SK-N-SH (cell line): ENCODE data around the gene TAF1A. TPM values are rescaled to one million over a fixed set of nuclear protein-coding genes. Genes with fewer than 3 reads are reported as not detected.

ENCODE experiments used
- CTCF ChIA-PET: fragments of 300-600, 350-600 bp; formaldehyde crosslinking; extraction: SDS; loops from one replicate; lab custom pipeline; 2021; lab: Yijun Ruan, JAX
- POLR2A ChIA-PET: fragments of 350-600 bp; sonication (Branson Sonifier 250); formaldehyde crosslinking; extraction: SDS; loops from one replicate; lab custom pipeline; 2020; ENCODE audit warnings: antibody characterized with exemption, inconsistent platforms; lab: Yijun Ruan, JAX
- DNase-seq: peaks from one replicate; pipeline ENCODE4 v3.0.0; 2012
- H2AFZ ChIP-seq: fragments of 200-600 bp; sonication (generic); 2 replicates; pipeline ENCODE4 v1.8.1; 2016; ENCODE audit warnings: antibody characterized with exemption, mild to moderate bottlenecking, low read depth
- H3F3A ChIP-seq: fragments of 200-600 bp; sonication (generic); replicated peaks from 2 replicates; pipeline ENCODE3; 2016; ENCODE audit warnings: antibody characterized with exemption, mild to moderate bottlenecking; ENCODE audit not compliant: insufficient read depth
- H3K27ac ChIP-seq, 2 experiments: fragments of 200-500 bp in 1 of 2; fragments of 200-600 bp in 1 of 2; sonication (Bioruptor generic) in 1 of 2; sonication (generic), shearing (Covaris generic) in 1 of 2; 2 replicates each; pipeline versions ENCODE4 v1.5.1 to v1.6.1; 2014 to 2016; ENCODE audit warnings: low read depth in 2 of 2, inconsistent platforms in 1 of 2, low read length in 1 of 2, mild to moderate bottlenecking in 1 of 2, mixed read lengths in 1 of 2
- H3K27me3 ChIP-seq: fragments of 200-600 bp; sonication (generic), shearing (Covaris generic); 2 replicates; pipeline ENCODE4 v1.6.1; 2016; ENCODE audit warnings: mixed run types; ENCODE audit not compliant: insufficient read depth
- H3K36me3 ChIP-seq, 2 experiments: fragments of 200-500 bp in 1 of 2; fragments of 200-600 bp in 1 of 2; sonication (Bioruptor generic) in 1 of 2; sonication (generic) in 1 of 2; replicated peaks in 1 of 2; 2 replicates each; pipeline versions ENCODE3 to v1.5.1; 2014 to 2016; ENCODE audit warnings: low read length in 1 of 2, mild to moderate bottlenecking in 1 of 2; ENCODE audit not compliant: insufficient read depth in 2 of 2, control insufficient read depth in 1 of 2
- H3K4me1 ChIP-seq, 2 experiments: fragments of 200-500 bp in 1 of 2; fragments of 200-600 bp in 1 of 2; sonication (Bioruptor generic) in 1 of 2; sonication (generic), shearing (Covaris generic) in 1 of 2; 2 replicates each; pipeline versions ENCODE4 v1.5.1 to v1.6.1; 2014 to 2016; ENCODE audit warnings: low read depth in 1 of 2, low read length in 1 of 2, mixed run types in 1 of 2; ENCODE audit not compliant: insufficient read depth in 2 of 2, control insufficient read depth in 1 of 2
- H3K4me2 ChIP-seq: fragments of 200-600 bp; sonication (generic), shearing (Covaris generic); 2 replicates; pipeline ENCODE4 v1.6.1; 2017; ENCODE audit warnings: mixed run types
- H3K4me3 ChIP-seq, 2 experiments: fragments of 200-500 bp in 1 of 2; fragments of 200-600 bp in 1 of 2; sonication (Bioruptor generic) in 1 of 2; sonication (generic), shearing (Covaris generic) in 1 of 2; 2 replicates each; pipeline versions ENCODE4 v1.5.1 to v1.8.1; 2014 to 2016; ENCODE audit warnings: low read depth in 2 of 2, inconsistent platforms in 1 of 2, low read length in 1 of 2, mild to moderate bottlenecking in 1 of 2, mixed read lengths in 1 of 2, moderate library complexity in 1 of 2
- H3K79me2 ChIP-seq: fragments of 200-600 bp; sonication (generic); 2 replicates; pipeline ENCODE4 v1.8.1; 2017; ENCODE audit warnings: mild to moderate bottlenecking; ENCODE audit not compliant: insufficient read depth
- H3K9ac ChIP-seq: fragments of 200-600 bp; sonication (generic); 2 replicates; pipeline ENCODE4 v1.6.1; 2017; ENCODE audit warnings: mixed run types
- H3K9me2 ChIP-seq: fragments of 200-600 bp; sonication (generic); 2 replicates; pipeline ENCODE4 v1.6.1; 2017; ENCODE audit warnings: mixed run types
- H3K9me3 ChIP-seq: fragments of 200-600 bp; sonication (generic); 2 replicates; pipeline ENCODE4 v1.6.1; 2017; ENCODE audit warnings: mixed run types, mild to moderate bottlenecking, moderate library complexity
- H4K20me1 ChIP-seq: fragments of 200-600 bp; sonication (generic); 2 replicates; pipeline ENCODE4 v1.6.1; 2017; ENCODE audit warnings: mild to moderate bottlenecking, mixed run types; ENCODE audit not compliant: insufficient read depth
- ELF1 ChIP-seq: IDR thresholded peaks from 2 replicates; pipeline ENCODE4 v1.4.0; 2012
- EP300 ChIP-seq, 2 experiments: IDR thresholded peaks; 2 replicates each; pipeline versions ENCODE4 v1.4.0 to v1.6.1; 2012; ENCODE audit warnings: borderline replicate concordance in 1 of 2, low read depth in 1 of 2, low read length in 1 of 2
- EZH2phosphoT487 ChIP-seq: fragments of 200-600 bp; sonication (generic); IDR thresholded peaks from 2 replicates; pipeline ENCODE4 v1.6.1; 2017; ENCODE audit warnings: low read depth, mixed run types, mild to moderate bottlenecking, antibody characterized with exemption, moderate library complexity, borderline replicate concordance
- FOSL2 ChIP-seq: IDR thresholded peaks from 2 replicates; pipeline ENCODE4 v1.4.0; 2012; ENCODE audit warnings: low read depth, mild to moderate bottlenecking, moderate library complexity, borderline replicate concordance
- FOXM1 ChIP-seq: IDR thresholded peaks from 2 replicates; pipeline ENCODE4 v1.4.0; 2012; ENCODE audit warnings: low read depth, mild to moderate bottlenecking
- GABPA ChIP-seq: IDR thresholded peaks from 2 replicates; pipeline ENCODE4 v1.4.0; 2012; ENCODE audit warnings: low read depth, mild to moderate bottlenecking
- JUND ChIP-seq: IDR thresholded peaks from 2 replicates; pipeline ENCODE4 v1.4.0; 2012
- MXI1 ChIP-seq: IDR thresholded peaks from 2 replicates; pipeline ENCODE4 v1.6.1; 2012; ENCODE audit warnings: mild to moderate bottlenecking, low read depth, low read length, improper control_type of control experiment
- NRF1 ChIP-seq: IDR thresholded peaks from 2 replicates; pipeline ENCODE4 v1.6.1; 2012; ENCODE audit warnings: low read depth, mild to moderate bottlenecking, low read length
- RCOR1 ChIP-seq: fragments of 150-350 bp; IDR thresholded peaks from 2 replicates; pipeline ENCODE4 v1.6.1; 2017; ENCODE audit warnings: antibody characterized with exemption, low read length
- RFX5 ChIP-seq: IDR thresholded peaks from 2 replicates; pipeline ENCODE4 v1.6.1; 2012; ENCODE audit warnings: mild to moderate bottlenecking, improper control_type of control experiment, low read length
- TAF1 ChIP-seq: IDR thresholded peaks from 2 replicates; pipeline ENCODE4 v1.6.1; 2012; ENCODE audit warnings: low read depth, mild to moderate bottlenecking, low read length, moderate library complexity, borderline replicate concordance
- TCF12 ChIP-seq: IDR thresholded peaks from 2 replicates; pipeline ENCODE4 v1.4.0; 2012
- whole genome bisulfite sequencing: methylation state at CpG from one replicate; pipeline ENCODE4 v1.1.6; 2017; ENCODE audit warnings: low lambda C conversion rate; 5-methylcytosine and 5-hydroxymethylcytosine counted together
- polyA plus RNA-seq, 3 experiments: library from polyadenylated mRNA; depleted of rRNA; stranded (reverse); fragments of >200 nt; gene quantifications; 2 replicates each; pipeline ENCODE4 v1.2.3, GENCODE V29; 2012
- TF ChIP-seq, protein P1 (sequence below): IDR thresholded peaks from 2 replicates; pipeline ENCODE4 v1.6.1; 2012; ENCODE audit warnings: mild to moderate bottlenecking, low read depth, low read length, moderate library complexity
- TF ChIP-seq, protein P2 (sequence below): fragments of 200-600 bp; sonication (generic); IDR thresholded peaks from 2 replicates; pipeline ENCODE4 v1.6.1; 2017; ENCODE audit warnings: antibody characterized with exemption, mild to moderate bottlenecking, moderate library complexity
- TF ChIP-seq, protein P3 (sequence below): fragments of 150-350 bp; IDR thresholded peaks from 2 replicates; pipeline ENCODE4 v1.6.1; 2016; ENCODE audit warnings: mild to moderate bottlenecking, low read depth, low read length
- TF ChIP-seq, protein P4 (sequence below): fragments of 150-350 bp; IDR thresholded peaks from 2 replicates; pipeline ENCODE4 v1.6.1; 2017; ENCODE audit warnings: antibody characterized with exemption, low read length, low read depth, borderline replicate concordance
- TF ChIP-seq, protein P5 (sequence below): IDR thresholded peaks from 2 replicates; pipeline ENCODE4 v1.4.0; 2012; ENCODE audit warnings: low read depth, borderline replicate concordance

TAF1A gene
- polyA plus RNA-seq, 1 of the 3 experiments (the other 2 are of a cell fraction) = 4.6 TPM

DNA sequence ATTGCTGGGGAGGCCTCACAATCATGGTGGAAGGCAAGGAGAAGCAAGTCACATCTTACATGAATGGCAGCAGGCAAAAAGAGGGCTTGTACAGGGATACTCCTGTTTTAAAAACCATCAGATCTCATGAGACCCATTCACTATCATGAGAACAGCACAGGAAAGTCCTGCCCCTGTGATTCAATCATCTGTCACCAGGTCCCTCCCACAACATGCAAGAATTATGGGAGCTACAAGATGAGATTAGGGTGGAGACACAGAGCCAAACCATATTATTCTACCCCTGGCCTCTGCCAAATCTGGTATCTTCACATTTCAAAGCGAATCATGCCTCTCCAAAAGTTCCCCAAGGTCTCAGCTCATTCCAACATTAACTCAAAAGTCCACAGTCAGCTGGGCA lies 17.0 kb upstream of the TAF1A start:
- WGBS = 77% methylated on average over 1 of the region's 1 CpG
- Histone ChIP-seq H4K20me1 (no peaks in the 10 kb centered on the region), H3K27me3 (no peaks in the 10 kb centered on the region; the same call in 1 of the 2 replicates), H3K27ac (no peak overlapping the region), H3K79me2 (no peaks in the 10 kb centered on the region), H3K4me3 (no peak overlapping the region), H3K9me2 (no peaks in the 10 kb centered on the region), H3K9me3 (no peaks in the 10 kb centered on the region), H3K4me2 (no peak overlapping the region), H2AFZ (no peak overlapping the region), H3K4me1 (no peaks in the 10 kb centered on the region), H3K36me3 (no peaks in the 10 kb centered on the region), H3K9ac (no peak overlapping the region), H3F3A (no peaks in the 10 kb centered on the region)
- ChIA-PET POLR2A (no interaction called here), CTCF (no interaction called here)
- TF ChIP-seq ELF1 = no peak
- no peak for TF ChIP-seq FOSL2
- TF ChIP-seq, protein P1, sequence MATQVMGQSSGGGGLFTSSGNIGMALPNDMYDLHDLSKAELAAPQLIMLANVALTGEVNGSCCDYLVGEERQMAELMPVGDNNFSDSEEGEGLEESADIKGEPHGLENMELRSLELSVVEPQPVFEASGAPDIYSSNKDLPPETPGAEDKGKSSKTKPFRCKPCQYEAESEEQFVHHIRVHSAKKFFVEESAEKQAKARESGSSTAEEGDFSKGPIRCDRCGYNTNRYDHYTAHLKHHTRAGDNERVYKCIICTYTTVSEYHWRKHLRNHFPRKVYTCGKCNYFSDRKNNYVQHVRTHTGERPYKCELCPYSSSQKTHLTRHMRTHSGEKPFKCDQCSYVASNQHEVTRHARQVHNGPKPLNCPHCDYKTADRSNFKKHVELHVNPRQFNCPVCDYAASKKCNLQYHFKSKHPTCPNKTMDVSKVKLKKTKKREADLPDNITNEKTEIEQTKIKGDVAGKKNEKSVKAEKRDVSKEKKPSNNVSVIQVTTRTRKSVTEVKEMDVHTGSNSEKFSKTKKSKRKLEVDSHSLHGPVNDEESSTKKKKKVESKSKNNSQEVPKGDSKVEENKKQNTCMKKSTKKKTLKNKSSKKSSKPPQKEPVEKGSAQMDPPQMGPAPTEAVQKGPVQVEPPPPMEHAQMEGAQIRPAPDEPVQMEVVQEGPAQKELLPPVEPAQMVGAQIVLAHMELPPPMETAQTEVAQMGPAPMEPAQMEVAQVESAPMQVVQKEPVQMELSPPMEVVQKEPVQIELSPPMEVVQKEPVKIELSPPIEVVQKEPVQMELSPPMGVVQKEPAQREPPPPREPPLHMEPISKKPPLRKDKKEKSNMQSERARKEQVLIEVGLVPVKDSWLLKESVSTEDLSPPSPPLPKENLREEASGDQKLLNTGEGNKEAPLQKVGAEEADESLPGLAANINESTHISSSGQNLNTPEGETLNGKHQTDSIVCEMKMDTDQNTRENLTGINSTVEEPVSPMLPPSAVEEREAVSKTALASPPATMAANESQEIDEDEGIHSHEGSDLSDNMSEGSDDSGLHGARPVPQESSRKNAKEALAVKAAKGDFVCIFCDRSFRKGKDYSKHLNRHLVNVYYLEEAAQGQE = no peak
- no peak for TF ChIP-seq TAF1
- TF ChIP-seq, protein P2, sequence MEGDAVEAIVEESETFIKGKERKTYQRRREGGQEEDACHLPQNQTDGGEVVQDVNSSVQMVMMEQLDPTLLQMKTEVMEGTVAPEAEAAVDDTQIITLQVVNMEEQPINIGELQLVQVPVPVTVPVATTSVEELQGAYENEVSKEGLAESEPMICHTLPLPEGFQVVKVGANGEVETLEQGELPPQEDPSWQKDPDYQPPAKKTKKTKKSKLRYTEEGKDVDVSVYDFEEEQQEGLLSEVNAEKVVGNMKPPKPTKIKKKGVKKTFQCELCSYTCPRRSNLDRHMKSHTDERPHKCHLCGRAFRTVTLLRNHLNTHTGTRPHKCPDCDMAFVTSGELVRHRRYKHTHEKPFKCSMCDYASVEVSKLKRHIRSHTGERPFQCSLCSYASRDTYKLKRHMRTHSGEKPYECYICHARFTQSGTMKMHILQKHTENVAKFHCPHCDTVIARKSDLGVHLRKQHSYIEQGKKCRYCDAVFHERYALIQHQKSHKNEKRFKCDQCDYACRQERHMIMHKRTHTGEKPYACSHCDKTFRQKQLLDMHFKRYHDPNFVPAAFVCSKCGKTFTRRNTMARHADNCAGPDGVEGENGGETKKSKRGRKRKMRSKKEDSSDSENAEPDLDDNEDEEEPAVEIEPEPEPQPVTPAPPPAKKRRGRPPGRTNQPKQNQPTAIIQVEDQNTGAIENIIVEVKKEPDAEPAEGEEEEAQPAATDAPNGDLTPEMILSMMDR = no peak
- TF ChIP-seq TCF12 = no peak
- TF ChIP-seq RCOR1 = no peak
- DNase-seq = no peak

GRCh38 chr1:222601257-222601656 lies 11.5 kb upstream of the TAF1A start:
- WGBS = 65% methylated on average over 3 of the region's 3 CpGs
- TF ChIP-seq NRF1 (no peak), FOSL2 (no peak), TAF1 (no peak), EZH2phosphoT487 (no peak), FOXM1 (no peak), JUND (no peak), MXI1 (no peak), EP300 (IDR thresholded peaks at IDR 0.05; ENCODE audit: borderline replicate concordance in 1 of 2, low read depth in 1 of 2, low read length in 1 of 2) (no peak), RFX5 (no peak), GABPA (no peak)
- TF ChIP-seq, protein P3, sequence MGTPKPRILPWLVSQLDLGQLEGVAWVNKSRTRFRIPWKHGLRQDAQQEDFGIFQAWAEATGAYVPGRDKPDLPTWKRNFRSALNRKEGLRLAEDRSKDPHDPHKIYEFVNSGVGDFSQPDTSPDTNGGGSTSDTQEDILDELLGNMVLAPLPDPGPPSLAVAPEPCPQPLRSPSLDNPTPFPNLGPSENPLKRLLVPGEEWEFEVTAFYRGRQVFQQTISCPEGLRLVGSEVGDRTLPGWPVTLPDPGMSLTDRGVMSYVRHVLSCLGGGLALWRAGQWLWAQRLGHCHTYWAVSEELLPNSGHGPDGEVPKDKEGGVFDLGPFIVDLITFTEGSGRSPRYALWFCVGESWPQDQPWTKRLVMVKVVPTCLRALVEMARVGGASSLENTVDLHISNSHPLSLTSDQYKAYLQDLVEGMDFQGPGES = no peak
- TF ChIP-seq, protein P4, sequence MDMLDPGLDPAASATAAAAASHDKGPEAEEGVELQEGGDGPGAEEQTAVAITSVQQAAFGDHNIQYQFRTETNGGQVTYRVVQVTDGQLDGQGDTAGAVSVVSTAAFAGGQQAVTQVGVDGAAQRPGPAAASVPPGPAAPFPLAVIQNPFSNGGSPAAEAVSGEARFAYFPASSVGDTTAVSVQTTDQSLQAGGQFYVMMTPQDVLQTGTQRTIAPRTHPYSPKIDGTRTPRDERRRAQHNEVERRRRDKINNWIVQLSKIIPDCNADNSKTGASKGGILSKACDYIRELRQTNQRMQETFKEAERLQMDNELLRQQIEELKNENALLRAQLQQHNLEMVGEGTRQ = no peak
- TF ChIP-seq, protein P5, sequence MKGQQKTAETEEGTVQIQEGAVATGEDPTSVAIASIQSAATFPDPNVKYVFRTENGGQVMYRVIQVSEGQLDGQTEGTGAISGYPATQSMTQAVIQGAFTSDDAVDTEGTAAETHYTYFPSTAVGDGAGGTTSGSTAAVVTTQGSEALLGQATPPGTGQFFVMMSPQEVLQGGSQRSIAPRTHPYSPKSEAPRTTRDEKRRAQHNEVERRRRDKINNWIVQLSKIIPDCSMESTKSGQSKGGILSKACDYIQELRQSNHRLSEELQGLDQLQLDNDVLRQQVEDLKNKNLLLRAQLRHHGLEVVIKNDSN = no peak

More at GRCh38 chr1:222601257-222601656, 11.5 kb upstream of the TAF1A start:
- H3K9me2 ChIP-seq = no peaks in the 10 kb centered on the region
- POLR2A ChIA-PET = no interaction called here
- no peaks in the 10 kb centered on the region for H3K36me3 ChIP-seq
- no peaks in the 10 kb centered on the region for H3K27me3 ChIP-seq
- no peaks in the 10 kb centered on the region for H3K9me3 ChIP-seq
- no peak overlapping the region for H3K27ac ChIP-seq
- no peak overlapping the region for H2AFZ ChIP-seq
- H4K20me1 ChIP-seq = no peaks in the 10 kb centered on the region
- H3K4me1 ChIP-seq = no peaks in the 10 kb centered on the region
- H3K9ac ChIP-seq = no peak overlapping the region
- H3F3A ChIP-seq = no peaks in the 10 kb centered on the region
- CTCF ChIA-PET = no interaction called here
- H3K4me3 ChIP-seq = no peak overlapping the region
- no peak for DNase-seq
- no peaks in the 10 kb centered on the region for H3K79me2 ChIP-seq
- H3K4me2 ChIP-seq = no peak overlapping the region
